ENCODE data around the gene TMEM127. TPM values are rescaled to one million over a fixed set of nuclear protein-coding genes. Genes with fewer than 3 reads are reported as not detected.

Gene TMEM127
- total and polyA plus RNA-seq, 2 donors from 2014 or later = 37.4 to 72.3 TPM

GRCh38 chr2:96201338-96201737 lies 64.5 kb downstream of the TMEM127 start:
- no peak overlapping the region for H3K27ac ChIP-seq (ENCODE audit: low read depth in 2 of 2, low read length in 2 of 2)
- TF ChIP-seq, protein P1, sequence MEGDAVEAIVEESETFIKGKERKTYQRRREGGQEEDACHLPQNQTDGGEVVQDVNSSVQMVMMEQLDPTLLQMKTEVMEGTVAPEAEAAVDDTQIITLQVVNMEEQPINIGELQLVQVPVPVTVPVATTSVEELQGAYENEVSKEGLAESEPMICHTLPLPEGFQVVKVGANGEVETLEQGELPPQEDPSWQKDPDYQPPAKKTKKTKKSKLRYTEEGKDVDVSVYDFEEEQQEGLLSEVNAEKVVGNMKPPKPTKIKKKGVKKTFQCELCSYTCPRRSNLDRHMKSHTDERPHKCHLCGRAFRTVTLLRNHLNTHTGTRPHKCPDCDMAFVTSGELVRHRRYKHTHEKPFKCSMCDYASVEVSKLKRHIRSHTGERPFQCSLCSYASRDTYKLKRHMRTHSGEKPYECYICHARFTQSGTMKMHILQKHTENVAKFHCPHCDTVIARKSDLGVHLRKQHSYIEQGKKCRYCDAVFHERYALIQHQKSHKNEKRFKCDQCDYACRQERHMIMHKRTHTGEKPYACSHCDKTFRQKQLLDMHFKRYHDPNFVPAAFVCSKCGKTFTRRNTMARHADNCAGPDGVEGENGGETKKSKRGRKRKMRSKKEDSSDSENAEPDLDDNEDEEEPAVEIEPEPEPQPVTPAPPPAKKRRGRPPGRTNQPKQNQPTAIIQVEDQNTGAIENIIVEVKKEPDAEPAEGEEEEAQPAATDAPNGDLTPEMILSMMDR (IDR thresholded peaks at IDR 0.05; ENCODE audit: borderline replicate concordance, extremely low read depth, insufficient read depth) = no peak

GRCh38 chr2:96198921-96199320 lies 66.9 kb downstream of the TMEM127 start:
- intact Hi-C loops (cut with DNase I) = no loop called here
- H3K9me3 ChIP-seq (ENCODE audit: control insufficient read depth in 2 of 3, insufficient read depth in 1 of 3, low read length in 3 of 3) = no peaks in the 10 kb centered on the region
- no peak for FAIRE-seq
- peaks cover 0 to 13% (median 11%) of the 10 kb centered on the region in 3 donors for H3K36me3 ChIP-seq (ENCODE audit: control insufficient read depth in 2 of 3, insufficient read depth in 3 of 3, low read length in 3 of 3)
- TF ChIP-seq, protein P1 (IDR thresholded peaks at IDR 0.05; ENCODE audit: borderline replicate concordance, extremely low read depth, insufficient read depth) = no peak
- H3K9ac ChIP-seq (ENCODE audit: low read length in 3 of 3) = no peak overlapping the region
- no peak overlapping the region for H3K4me3 ChIP-seq (ENCODE audit: low read length in 3 of 3)
- H3K27me3 ChIP-seq (ENCODE audit: control insufficient read depth, insufficient read depth, low read length) = no peaks in the 10 kb centered on the region
- peaks cover 0 to 15% (median 10%) of the 10 kb centered on the region in 3 donors for H3K4me1 ChIP-seq (ENCODE audit: control insufficient read depth in 2 of 3, insufficient read depth in 2 of 3, low read depth in 1 of 3, low read length in 3 of 3)
- H3K27ac ChIP-seq (ENCODE audit: low read depth in 2 of 2, low read length in 2 of 2) = no peak overlapping the region
- no peak for DNase-seq

More at GRCh38 chr2:96201338-96201737, 64.5 kb downstream of the TMEM127 start:
- no peak for DNase-seq
- H3K9ac ChIP-seq (ENCODE audit: low read length in 3 of 3) = no peak overlapping the region
- no peaks in the 10 kb centered on the region for H3K27me3 ChIP-seq (ENCODE audit: control insufficient read depth, insufficient read depth, low read length)
- H3K4me3 ChIP-seq (ENCODE audit: low read length in 3 of 3) = no peak overlapping the region
- intact Hi-C loops (cut with DNase I) = no loop called here
- peaks cover 0 to 24% (median 17%) of the 10 kb centered on the region in 3 donors for H3K4me1 ChIP-seq (ENCODE audit: control insufficient read depth in 2 of 3, insufficient read depth in 2 of 3, low read depth in 1 of 3, low read length in 3 of 3)
- H3K36me3 ChIP-seq (ENCODE audit: control insufficient read depth in 2 of 3, insufficient read depth in 3 of 3, low read length in 3 of 3) = no peaks in the 10 kb centered on the region
- H3K9me3 ChIP-seq (ENCODE audit: control insufficient read depth in 2 of 3, insufficient read depth in 1 of 3, low read length in 3 of 3) = no peaks in the 10 kb centered on the region
- no peak for FAIRE-seq

Other genes starting within 250 kb of the TMEM127 start
- gene GPAT2, start 231.1 kb downstream of the TMEM127 start, total RNA-seq = 2.7 TPM
- 1.1 TPM for gene GPAT2, start 231.1 kb downstream of the TMEM127 start, polyA plus RNA-seq (ENCODE audit: insufficient read depth, low read depth, low replicate concordance)
- 1.4 TPM for gene ADRA2B, start 149.4 kb downstream of the TMEM127 start, total RNA-seq
- 4.8 TPM for gene ADRA2B, start 149.4 kb downstream of the TMEM127 start, polyA plus RNA-seq (ENCODE audit: insufficient read depth, low read depth, low replicate concordance)
- not detected for gene ASTL, start 127.5 kb downstream of the TMEM127 start, total RNA-seq
- gene ASTL, start 127.5 kb downstream of the TMEM127 start, polyA plus RNA-seq (ENCODE audit: insufficient read depth, low read depth, low replicate concordance) = not detected
- gene DUSP2, start 120.6 kb downstream of the TMEM127 start, total RNA-seq = 11.8 TPM
- 5.6 TPM for gene DUSP2, start 120.6 kb downstream of the TMEM127 start, polyA plus RNA-seq (ENCODE audit: insufficient read depth, low read depth, low replicate concordance)
- 112 TPM for gene STARD7, start 57.2 kb downstream of the TMEM127 start, total RNA-seq
- 96.6 TPM for gene STARD7, start 57.2 kb downstream of the TMEM127 start, polyA plus RNA-seq (ENCODE audit: insufficient read depth, low read depth, low replicate concordance)
- gene CIAO1, start 228 bp upstream of the TMEM127 start, total RNA-seq = 63.0 TPM
- gene CIAO1, start 228 bp upstream of the TMEM127 start, polyA plus RNA-seq (ENCODE audit: insufficient read depth, low read depth, low replicate concordance) = 48.2 TPM
- 118 TPM for gene SNRNP200, start 39.5 kb upstream of the TMEM127 start, total RNA-seq
- gene SNRNP200, start 39.5 kb upstream of the TMEM127 start, polyA plus RNA-seq (ENCODE audit: insufficient read depth, low read depth, low replicate concordance) = 46.7 TPM
- gene ITPRIPL1, start 59.3 kb upstream of the TMEM127 start, total RNA-seq = 1.2 TPM
- 0.73 TPM for gene ITPRIPL1, start 59.3 kb upstream of the TMEM127 start, polyA plus RNA-seq (ENCODE audit: insufficient read depth, low read depth, low replicate concordance)
- 0.72 TPM for gene NCAPH, start 69.8 kb upstream of the TMEM127 start, total RNA-seq
- gene NCAPH, start 69.8 kb upstream of the TMEM127 start, polyA plus RNA-seq (ENCODE audit: insufficient read depth, low read depth, low replicate concordance) = 0.17 TPM
- 3.2 TPM for gene NEURL3, start 239.4 kb upstream of the TMEM127 start, total RNA-seq
- gene NEURL3, start 239.4 kb upstream of the TMEM127 start, polyA plus RNA-seq (ENCODE audit: insufficient read depth, low read depth, low replicate concordance) = 11.1 TPM